Suppressor macrophage (primary cell): Measurements from ENCODE around the gene CPLX3.

Source experiments
- DNase-seq, 4 experiments: peaks; one replicate each; pipeline ENCODE4 v3.0.0-alpha.2; 2020 to 2022

CPLX3 gene

DNA sequence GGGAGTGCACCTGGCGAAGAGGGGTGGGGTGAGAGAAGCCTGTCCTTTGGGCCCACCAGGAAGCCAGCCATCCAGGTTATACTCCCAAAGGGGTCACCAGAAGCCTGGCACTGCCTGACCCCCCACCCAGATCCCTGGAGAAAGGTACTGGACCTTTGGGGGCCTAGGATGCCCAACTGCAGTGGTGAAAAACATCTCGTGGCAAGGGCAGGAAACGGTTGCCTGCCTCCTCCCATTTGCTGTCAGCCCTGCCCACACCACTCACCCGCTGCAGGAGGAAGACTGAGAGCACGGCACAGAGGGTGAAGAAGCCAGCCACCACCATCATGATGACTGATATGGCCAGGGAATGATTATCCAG lies 18.8 kb downstream of the CPLX3 start:
- peak in 2 of 4 experiments; percentile 51 to 54 for DNase-seq

GRCh38 chr15:74845581-74845980 lies 19.2 kb downstream of the CPLX3 start:
- no peak for DNase-seq

GRCh38 chr15:74847432-74847831 lies 21.0 kb downstream of the CPLX3 start:
- DNase-seq = no peak

DNA sequence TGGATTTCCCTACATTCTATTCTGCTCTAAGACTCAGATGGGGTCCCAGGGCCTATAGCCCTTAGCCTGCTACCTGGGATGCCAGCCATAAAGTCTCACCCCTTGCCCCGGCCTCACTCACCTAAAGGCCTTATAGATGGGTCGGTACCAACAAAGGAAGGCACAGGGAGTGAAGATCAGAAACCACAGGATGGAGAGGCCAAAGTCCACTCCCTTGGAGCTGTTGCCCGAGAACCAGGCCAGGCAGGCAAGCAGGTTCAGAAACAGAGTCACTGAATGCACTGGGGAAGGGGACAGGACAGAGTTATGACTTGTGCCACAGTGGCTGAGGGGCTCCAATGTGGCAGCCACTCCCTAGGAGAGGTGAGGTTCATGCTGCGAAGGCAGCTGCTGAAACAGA lies 24.0 kb downstream of the CPLX3 start:
- no peak for DNase-seq

- no peak for DNase-seq
These were observed 25.5 kb downstream of the CPLX3 start for GRCh38 chr15:74851960-74852359.

DNA sequence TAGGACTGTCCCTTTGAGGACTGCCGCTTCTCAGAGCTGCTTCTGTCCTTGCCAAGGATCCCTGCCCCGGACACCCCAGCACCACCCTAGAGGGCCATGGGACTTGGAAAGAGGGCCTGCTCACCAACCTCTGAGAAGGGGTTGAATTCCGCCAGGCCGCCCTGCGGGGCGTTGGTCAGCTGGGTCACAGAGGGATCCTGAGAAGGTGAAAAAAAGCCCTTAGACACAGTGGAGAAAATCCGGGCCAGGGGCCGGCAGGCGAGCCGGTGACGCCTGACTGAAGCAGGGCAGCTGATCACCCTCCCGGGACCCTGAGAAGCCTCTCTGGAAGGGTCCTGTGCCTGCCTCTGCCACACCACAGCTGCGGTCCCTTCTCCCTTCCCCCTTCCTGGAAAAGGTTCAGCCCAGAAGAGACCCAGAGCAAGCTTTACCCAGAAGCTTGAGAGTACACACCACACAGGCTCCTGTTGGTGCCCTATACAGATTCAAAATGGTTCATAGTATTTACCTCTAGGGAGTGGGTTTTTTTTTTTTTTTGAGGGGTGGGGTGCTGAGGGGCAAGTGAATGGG lies 28.1 kb downstream of the CPLX3 start:
- no peak for DNase-seq

GRCh38 chr15:74855857-74856256 lies 29.4 kb downstream of the CPLX3 start:
- DNase-seq = no peak

GRCh38 chr15:74856537-74856936 lies 30.1 kb downstream of the CPLX3 start:
- no peak for DNase-seq

- no peak for DNase-seq
These were observed 30.7 kb downstream of the CPLX3 start for GRCh38 chr15:74857082-74857655.

GRCh38 chr15:74857671-74858368 lies 31.4 kb downstream of the CPLX3 start:
- DNase-seq = peak in 1 of 4 experiments; percentile 20

GRCh38 chr15:74858369-74858740 lies 31.9 kb downstream of the CPLX3 start:
- DNase-seq = peak in 3 of 4 experiments; percentile 46 to 69 (median 59)

- DNase-seq = no peak
These were observed 37.0 kb downstream of the CPLX3 start for GRCh38 chr15:74863239-74864056.

GRCh38 chr15:74864296-74864695 lies 37.9 kb downstream of the CPLX3 start:
- DNase-seq = no peak

GRCh38 chr15:74865316-74865715 lies 38.9 kb downstream of the CPLX3 start:
- DNase-seq = no peak

DNA sequence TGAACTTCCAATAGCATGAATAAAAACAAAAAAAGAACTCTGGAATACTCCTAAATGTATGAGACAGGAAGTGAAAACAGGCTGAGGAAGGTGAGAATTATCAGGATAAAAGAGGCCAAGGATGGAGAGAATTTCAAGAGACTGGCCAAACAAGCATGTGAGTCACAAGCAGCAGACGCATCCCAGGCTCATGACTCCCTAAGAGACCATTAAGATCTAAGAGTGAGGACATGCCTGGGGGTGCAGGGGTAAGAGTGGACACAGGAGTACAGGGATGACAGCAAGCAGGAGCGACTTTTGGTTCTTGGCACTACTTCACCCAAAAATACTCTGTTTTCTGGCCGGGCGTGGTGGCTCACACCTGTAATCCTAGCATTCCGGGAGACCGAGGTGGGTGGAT lies 39.7 kb downstream of the CPLX3 start:
- DNase-seq = peak in 3 of 4 experiments; percentile 39 to 47 (median 45)

- peak in 1 of 4 experiments; percentile 29 for DNase-seq
These were observed 41.1 kb downstream of the CPLX3 start for GRCh38 chr15:74867466-74868038.

- peak; percentile 92 to 98 (median 95) for DNase-seq
These were observed 41.6 kb downstream of the CPLX3 start for GRCh38 chr15:74868059-74868458.

- peak in 2 of 4 experiments; percentile 30 to 47 for DNase-seq
These were observed 42.9 kb downstream of the CPLX3 start for GRCh38 chr15:74869372-74869725.

DNA sequence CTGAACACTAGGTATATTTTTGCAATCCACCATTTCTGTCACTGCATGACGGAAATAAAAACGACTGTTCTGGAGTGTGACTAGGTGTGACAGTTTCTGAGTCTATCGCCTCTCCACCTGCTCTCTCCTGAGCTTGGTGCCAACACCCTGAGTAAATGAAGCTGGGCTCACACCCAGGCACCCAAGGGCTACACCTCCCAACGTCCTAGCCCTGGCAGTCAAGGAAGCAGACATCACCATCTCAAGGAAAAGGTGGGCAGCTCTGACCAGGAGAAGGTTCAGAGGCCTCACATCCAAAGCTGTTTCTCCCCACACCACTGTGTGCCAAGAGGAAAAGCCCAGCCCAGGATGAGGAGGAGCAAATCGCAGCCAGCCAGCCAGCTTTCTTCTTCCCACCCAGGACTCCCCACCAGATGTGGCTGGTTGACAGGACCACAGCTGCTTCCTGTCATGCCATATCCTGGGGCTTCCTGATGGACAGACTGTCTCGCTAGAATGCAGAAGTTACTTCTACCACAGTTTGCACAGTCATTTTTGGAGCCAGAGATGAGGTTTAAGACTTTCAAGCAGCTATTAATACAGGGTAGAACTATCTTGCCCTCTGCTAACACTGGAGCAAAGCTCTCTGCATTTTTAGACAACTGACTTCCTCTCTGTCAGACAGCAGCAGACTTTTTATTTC lies 43.4 kb downstream of the CPLX3 start:
- DNase-seq = peak; percentile 94 to 98 (median 96)

- DNase-seq = peak; percentile 61 to 85 (median 68)
These were observed 44.2 kb downstream of the CPLX3 start for GRCh38 chr15:74870436-74871215.

- DNase-seq = no peak
These were observed 46.2 kb downstream of the CPLX3 start for GRCh38 chr15:74872702-74873035.
